GM12873 (cell line): ENCODE results near the gene SLCO2A1.

ENCODE experiments used
- TF ChIP-seq, protein P1 (sequence below): IDR thresholded peaks from 2 replicates; pipeline ENCODE4 v1.5.1; 2012; ENCODE audit warnings: low read depth, mild to moderate bottlenecking, moderate library complexity, low read length, control low read depth; ENCODE audit not compliant: insufficient read depth; ENCODE audit errors: missing control alignments

Gene SLCO2A1

DNA sequence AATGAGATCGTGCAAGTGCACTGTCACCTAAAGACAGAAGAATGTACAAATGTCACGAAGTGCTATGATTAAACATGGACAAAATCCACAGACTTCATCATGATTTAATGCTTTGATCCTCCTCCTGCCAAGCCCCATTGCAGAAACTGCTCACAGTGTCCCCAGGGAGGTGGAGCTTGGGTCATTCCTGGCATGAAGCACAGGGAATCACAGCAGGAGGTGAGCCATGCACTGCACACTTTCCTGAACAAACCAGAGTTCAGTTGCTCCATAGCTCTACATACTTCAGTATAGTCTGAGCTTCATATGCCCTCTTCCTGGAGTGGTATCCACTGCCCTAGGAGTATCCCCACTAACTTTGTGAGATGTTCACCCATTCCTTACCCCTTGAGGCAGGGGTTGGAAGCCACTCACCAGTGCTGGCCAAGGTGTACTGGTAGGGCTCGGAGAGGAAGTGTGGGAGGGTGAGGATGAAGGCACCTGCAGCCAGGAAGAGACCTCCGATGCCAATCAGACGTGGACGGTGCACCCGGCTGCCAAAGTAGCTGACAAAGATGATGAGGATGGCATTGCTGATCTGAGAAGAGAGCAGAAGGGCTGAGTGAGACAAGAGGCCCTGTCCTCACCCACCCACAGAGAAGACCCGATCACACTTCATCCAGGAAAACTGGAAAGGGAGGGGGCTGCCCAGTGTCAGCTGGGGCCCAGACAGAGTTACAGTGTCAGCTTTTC lies 56.3 kb downstream of the SLCO2A1 start:
- TF ChIP-seq, protein P1, sequence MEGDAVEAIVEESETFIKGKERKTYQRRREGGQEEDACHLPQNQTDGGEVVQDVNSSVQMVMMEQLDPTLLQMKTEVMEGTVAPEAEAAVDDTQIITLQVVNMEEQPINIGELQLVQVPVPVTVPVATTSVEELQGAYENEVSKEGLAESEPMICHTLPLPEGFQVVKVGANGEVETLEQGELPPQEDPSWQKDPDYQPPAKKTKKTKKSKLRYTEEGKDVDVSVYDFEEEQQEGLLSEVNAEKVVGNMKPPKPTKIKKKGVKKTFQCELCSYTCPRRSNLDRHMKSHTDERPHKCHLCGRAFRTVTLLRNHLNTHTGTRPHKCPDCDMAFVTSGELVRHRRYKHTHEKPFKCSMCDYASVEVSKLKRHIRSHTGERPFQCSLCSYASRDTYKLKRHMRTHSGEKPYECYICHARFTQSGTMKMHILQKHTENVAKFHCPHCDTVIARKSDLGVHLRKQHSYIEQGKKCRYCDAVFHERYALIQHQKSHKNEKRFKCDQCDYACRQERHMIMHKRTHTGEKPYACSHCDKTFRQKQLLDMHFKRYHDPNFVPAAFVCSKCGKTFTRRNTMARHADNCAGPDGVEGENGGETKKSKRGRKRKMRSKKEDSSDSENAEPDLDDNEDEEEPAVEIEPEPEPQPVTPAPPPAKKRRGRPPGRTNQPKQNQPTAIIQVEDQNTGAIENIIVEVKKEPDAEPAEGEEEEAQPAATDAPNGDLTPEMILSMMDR: no peak

DNA sequence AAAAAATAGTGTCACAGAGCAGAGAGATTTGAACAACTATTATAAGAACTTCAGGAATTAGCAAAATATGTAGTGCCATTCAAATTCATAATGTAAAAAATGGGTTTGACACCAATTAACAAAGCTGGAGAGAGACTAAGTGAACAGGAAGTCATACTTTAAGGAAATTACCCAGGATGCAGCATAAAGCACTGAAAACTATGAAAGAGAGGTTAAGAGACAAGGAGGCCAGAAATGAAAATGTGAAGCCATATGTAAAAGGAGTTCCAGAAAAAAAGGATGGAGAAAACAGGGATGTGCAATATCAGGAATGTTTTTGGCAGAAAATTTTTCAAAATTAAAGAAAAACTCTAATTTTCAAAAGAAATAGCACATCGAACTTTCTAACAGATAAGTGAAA lies 57.6 kb downstream of the SLCO2A1 start:
- TF ChIP-seq, protein P1: no peak

DNA sequence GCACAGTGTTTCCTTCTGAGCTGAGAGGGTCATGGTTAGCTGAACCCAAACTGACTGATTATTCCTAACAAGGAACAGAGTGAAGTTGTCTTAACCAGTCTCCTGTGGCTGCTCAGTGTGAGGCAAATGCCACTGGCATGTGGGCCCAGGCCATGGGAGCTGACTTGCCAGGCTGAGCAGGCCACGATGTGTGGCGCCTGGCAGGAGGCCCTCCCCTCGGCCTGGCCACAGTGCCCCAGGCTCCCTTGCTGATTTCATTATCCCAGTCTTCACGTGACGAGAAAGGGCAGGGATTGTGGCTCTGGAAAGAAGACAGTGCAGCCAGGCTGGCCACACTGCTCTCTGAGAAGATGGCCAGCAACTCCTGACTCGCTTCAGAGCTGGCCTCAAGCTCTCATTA lies 58.8 kb downstream of the SLCO2A1 start:
- TF ChIP-seq, protein P1: no peak

DNA sequence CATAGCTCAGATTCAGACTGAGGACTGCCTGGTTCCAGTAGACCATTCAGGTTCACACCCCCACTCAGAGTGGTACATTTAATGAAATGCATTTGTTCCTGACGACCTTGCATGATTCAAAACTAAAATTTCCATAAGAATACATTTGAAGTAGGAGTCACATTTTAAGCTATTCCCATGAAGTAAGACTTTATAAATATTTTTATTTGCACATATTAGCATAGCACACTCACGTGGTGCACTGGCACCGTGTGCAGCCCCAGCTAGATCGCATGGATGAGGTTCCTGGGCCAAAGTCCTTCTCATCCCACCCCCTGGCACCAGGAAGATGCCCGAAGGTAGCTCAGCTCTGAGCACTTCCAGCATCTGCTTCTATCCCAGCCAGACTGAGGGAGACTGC lies 59.4 kb downstream of the SLCO2A1 start:
- TF ChIP-seq, protein P1: no peak

DNA sequence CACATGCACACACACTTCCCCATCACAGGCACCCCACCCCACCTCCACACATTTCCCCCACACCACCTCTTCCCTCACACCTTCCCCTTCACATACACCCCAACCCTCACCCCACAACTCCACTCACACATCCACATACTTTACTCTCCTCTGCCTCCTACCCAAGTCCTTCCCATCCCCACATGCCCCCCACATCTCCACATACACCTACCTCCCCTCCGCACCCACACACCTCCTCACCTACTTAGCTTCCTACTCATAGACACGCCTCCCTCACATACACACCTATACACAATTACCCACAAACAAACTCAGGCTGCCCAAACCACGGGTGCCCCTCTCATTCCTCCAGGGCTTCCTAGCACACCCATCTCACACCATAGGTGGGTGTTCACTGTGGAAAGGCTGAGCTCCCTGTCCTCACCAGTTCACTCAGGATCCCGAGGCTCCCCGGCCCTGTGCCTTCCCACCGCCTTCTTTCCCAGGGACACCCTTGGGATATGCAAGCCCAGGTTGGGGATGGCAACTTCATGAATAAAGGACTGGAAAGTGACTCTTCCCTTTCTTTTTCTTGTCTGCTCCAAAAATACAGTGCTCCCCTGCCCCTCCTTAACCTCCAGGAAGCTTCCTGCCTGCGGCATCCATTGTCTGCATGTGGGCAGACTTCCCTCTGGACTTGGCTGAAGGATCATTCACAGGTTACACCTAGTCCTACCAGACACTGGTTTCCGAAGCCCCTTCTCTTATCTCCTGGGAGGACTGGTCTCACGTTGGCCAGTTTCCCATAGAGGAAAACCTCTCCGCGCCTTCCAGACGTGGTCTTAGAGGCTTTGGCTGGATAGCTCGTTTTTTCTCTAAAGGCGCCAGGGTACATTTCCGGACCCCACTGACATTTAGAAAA lies 61.5 kb downstream of the SLCO2A1 start:
- TF ChIP-seq, protein P1: no peak

DNA sequence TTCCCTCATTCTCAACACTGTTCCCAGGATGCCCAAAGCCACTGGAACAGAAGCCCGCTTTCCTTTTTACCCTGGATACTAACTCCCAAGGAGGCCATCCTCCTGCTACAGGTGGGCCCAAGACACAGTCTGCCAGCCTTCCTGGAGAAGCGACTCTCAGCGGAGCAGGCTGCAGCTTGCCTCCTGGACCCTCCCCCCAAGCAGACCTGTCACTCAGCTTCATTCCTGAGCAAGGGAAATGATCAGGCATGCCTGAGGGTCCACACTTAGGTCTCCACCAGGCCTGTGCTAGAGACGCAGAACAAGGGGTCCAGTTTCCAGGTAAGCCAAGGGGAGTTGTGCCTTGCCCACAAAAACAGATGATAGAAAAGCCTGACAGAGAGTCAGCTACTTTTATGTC lies 62.8 kb downstream of the SLCO2A1 start:
- TF ChIP-seq, protein P1: no peak

DNA sequence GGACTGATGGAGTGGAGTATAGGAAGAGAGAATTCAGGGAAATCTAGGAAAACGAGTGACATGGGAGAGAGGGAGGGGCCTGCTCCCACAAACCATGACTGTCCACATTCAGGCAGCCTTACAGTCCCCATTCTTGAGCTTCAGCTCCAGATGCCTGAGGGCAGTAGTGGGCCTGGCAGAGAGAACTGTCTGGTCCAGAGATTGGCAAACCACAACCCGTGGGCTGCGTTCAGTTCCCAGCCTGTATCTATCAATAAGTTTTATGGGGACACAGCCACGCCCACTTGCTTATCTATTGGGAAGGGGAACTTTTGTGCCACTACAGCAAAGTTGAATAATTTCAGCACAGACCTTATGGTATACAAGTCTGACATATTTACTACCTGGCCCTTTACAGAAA lies 63.8 kb downstream of the SLCO2A1 start:
- TF ChIP-seq, protein P1: no peak
